Measurements from ENCODE around the gene DERL3. TPM values are rescaled to one million over a fixed set of nuclear protein-coding genes. Genes with fewer than 3 reads are reported as not detected.
"Not testable (repeated sequence)": the region's sequence is repeated elsewhere in the genome, so short reads cannot be mapped to it uniquely, and the experiment has no call there.

The DERL3 gene
- total RNA-seq, 1 experiment from 2014 or later, result 9.8 TPM

DNA sequence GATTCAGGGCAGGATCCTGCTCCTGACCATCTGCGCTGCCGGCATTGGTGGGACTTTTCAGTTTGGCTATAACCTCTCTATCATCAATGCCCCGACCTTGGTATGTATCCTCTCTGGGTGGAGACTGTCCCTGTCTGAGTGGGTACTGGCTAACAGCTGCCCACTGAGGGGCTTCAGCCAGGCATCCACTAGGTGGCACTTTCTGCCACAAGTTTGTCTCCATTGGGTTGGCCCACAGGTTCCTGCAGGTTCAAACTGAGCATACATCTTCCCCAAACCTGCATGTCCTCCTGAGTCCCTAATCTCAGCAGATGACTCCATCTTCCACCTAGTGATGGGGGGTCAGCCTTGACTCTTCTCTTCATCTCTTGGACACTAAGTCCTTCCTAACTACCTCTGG lies 23.3 kb upstream of the DERL3 start:
- DNase-seq, result peak; percentile 71
- H2BK15ac ChIP-seq (ENCODE audit: low read depth, low read length), result no peak overlapping the region
- H3K18ac ChIP-seq (ENCODE audit: insufficient read length, low read depth, low read length), result no peak overlapping the region
- no peaks in the 10 kb centered on the region; a peak in 1 of 5 replicates for H3K9me3 Mint-ChIP-seq
- H3K4me1 ChIP-seq (ENCODE audit: insufficient read depth, low read length), result no peaks in the 10 kb centered on the region
- peaks cover 11 to 14% of the 10 kb centered on the region in 2 experiments for H3K4me1 Mint-ChIP-seq
- no peak overlapping the region for H3T11ph ChIP-seq (ENCODE audit: low read length)
- no peak overlapping the region for H3K4me2 ChIP-seq (ENCODE audit: insufficient read depth, insufficient read length, low read length)
- no peak overlapping the region for H3K14ac ChIP-seq (ENCODE audit: insufficient read depth, low read length)
- no peak overlapping the region for H3K4ac ChIP-seq (ENCODE audit: low read depth, low read length)
- no peaks in the 10 kb centered on the region for H3K27me3 Mint-ChIP-seq (ENCODE audit: low read depth)
- no peaks in the 10 kb centered on the region for H3K9me3 ChIP-seq (ENCODE audit: control insufficient read depth, low read depth, low read length)
- no peak overlapping the region for H3K56ac ChIP-seq (ENCODE audit: insufficient read length, low read depth, low read length)
- H3K9ac ChIP-seq (ENCODE audit: extremely low read depth, insufficient read length, low read length), result no peak overlapping the region
- H2AFZ ChIP-seq (ENCODE audit: low read length), result no peak overlapping the region
- H4K8ac ChIP-seq (replicated peaks; ENCODE audit: insufficient read length, low read depth, low read length), result no peak overlapping the region
- H3K23me2 ChIP-seq (ENCODE audit: insufficient read length, low read depth, low read length, poor library complexity, severe bottlenecking), result peaks cover 8% of the 10 kb centered on the region
- H2BK12ac ChIP-seq (ENCODE audit: insufficient read length, low read depth, low read length), result no peak overlapping the region
- H2BK120ac ChIP-seq (ENCODE audit: low read depth, low read length, poor library complexity, severe bottlenecking), result no peak overlapping the region
- H2BK5ac ChIP-seq (ENCODE audit: insufficient read length, low read length), result no peak overlapping the region
- H3K79me2 ChIP-seq (ENCODE audit: insufficient read depth, low read length), result no peaks in the 10 kb centered on the region
- H3K27ac ChIP-seq (ENCODE audit: insufficient read length, low read depth, low read length), result no peak overlapping the region
- peak overlapping the region in 1 of 2 experiments; percentile 1; a peak in 1 of 5 replicates for H3K4me3 Mint-ChIP-seq
- H2BK20ac ChIP-seq (ENCODE audit: low read depth, low read length, poor library complexity, severe bottlenecking), result no peak overlapping the region
- WGBS (ENCODE audit: extremely low coverage, insufficient read length, low lambda C conversion rate), result no CpG with 5 or more reads among the region's 3 CpGs
- no peak overlapping the region for H3K23ac ChIP-seq (ENCODE audit: insufficient read length, low read depth, low read length)
- H3K27me3 ChIP-seq (ENCODE audit: insufficient read depth, low read length), result no peaks in the 10 kb centered on the region
- TF ChIP-seq, protein P1, sequence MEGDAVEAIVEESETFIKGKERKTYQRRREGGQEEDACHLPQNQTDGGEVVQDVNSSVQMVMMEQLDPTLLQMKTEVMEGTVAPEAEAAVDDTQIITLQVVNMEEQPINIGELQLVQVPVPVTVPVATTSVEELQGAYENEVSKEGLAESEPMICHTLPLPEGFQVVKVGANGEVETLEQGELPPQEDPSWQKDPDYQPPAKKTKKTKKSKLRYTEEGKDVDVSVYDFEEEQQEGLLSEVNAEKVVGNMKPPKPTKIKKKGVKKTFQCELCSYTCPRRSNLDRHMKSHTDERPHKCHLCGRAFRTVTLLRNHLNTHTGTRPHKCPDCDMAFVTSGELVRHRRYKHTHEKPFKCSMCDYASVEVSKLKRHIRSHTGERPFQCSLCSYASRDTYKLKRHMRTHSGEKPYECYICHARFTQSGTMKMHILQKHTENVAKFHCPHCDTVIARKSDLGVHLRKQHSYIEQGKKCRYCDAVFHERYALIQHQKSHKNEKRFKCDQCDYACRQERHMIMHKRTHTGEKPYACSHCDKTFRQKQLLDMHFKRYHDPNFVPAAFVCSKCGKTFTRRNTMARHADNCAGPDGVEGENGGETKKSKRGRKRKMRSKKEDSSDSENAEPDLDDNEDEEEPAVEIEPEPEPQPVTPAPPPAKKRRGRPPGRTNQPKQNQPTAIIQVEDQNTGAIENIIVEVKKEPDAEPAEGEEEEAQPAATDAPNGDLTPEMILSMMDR (conservative IDR thresholded peaks at IDR 0.05), result peak; percentile 78
- peaks cover 8 to 10% (median 9%) of the 10 kb centered on the region in 3 experiments; a peak in 4 of 7 replicates for H3K36me3 Mint-ChIP-seq (ENCODE audit: insufficient read depth in 1 of 3, low read depth in 3 of 3)
- no peak overlapping the region for H3K27ac Mint-ChIP-seq
- H3K79me1 ChIP-seq (ENCODE audit: insufficient read depth, low read depth, low read length, poor library complexity, severe bottlenecking), result no peaks in the 10 kb centered on the region
- no peak overlapping the region for H4K91ac ChIP-seq (ENCODE audit: insufficient read length, low read depth, low read length)
- no peak overlapping the region for H4K5ac ChIP-seq (ENCODE audit: insufficient read length, low read depth, low read length)
- H4K20me1 ChIP-seq (ENCODE audit: control insufficient read depth, insufficient read depth, insufficient read length), result no peaks in the 10 kb centered on the region
- H2AK5ac ChIP-seq (ENCODE audit: insufficient read length, low read length), result no peak overlapping the region

DNA sequence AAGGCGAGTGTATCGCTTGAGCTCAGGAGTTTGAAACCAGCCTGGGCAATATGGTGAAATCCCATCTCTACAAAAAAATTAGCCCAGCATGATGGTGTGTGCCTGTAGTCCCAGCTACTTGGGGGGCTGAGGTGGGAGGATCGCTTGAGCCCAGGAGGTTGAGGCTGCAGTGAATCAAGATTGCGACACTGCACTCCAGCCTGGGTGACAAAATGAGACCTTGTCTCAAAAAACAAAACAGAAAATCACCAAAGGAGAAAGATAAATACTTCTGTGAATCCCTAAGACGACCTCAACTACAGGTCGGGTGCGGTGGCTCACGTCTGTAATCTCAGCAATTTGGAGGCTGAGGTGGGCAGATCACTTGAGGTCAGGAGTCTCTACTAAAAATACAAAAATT lies 21.4 kb upstream of the DERL3 start:
- not testable (repeated sequence) for DNase-seq; H3K9me3 ChIP-seq (ENCODE audit: control insufficient read depth, low read depth, low read length); H3K18ac ChIP-seq (ENCODE audit: insufficient read length, low read depth, low read length); H3K27ac ChIP-seq (ENCODE audit: insufficient read length, low read depth, low read length); H4K8ac ChIP-seq (replicated peaks; ENCODE audit: insufficient read length, low read depth, low read length); H3K9ac ChIP-seq (ENCODE audit: extremely low read depth, insufficient read length, low read length); H3K4me3 Mint-ChIP-seq; H3K4me2 ChIP-seq (ENCODE audit: insufficient read depth, insufficient read length, low read length); H2BK12ac ChIP-seq (ENCODE audit: insufficient read length, low read depth, low read length); H2AK5ac ChIP-seq (ENCODE audit: insufficient read length, low read length); H3K56ac ChIP-seq (ENCODE audit: insufficient read length, low read depth, low read length); H2BK5ac ChIP-seq (ENCODE audit: insufficient read length, low read length); H4K91ac ChIP-seq (ENCODE audit: insufficient read length, low read depth, low read length); H3K36me3 Mint-ChIP-seq (ENCODE audit: insufficient read depth in 1 of 3, low read depth in 3 of 3); H3K27ac Mint-ChIP-seq; H3K23ac ChIP-seq (ENCODE audit: insufficient read length, low read depth, low read length); H3K4me1 ChIP-seq (ENCODE audit: insufficient read depth, low read length); H2BK20ac ChIP-seq (ENCODE audit: low read depth, low read length, poor library complexity, severe bottlenecking); H3K27me3 Mint-ChIP-seq (ENCODE audit: low read depth); H3K27me3 ChIP-seq (ENCODE audit: insufficient read depth, low read length); H2BK15ac ChIP-seq (ENCODE audit: low read depth, low read length); H3K9me3 Mint-ChIP-seq; H3K79me2 ChIP-seq (ENCODE audit: insufficient read depth, low read length); H3T11ph ChIP-seq (ENCODE audit: low read length); H2AFZ ChIP-seq (ENCODE audit: low read length); H3K14ac ChIP-seq (ENCODE audit: insufficient read depth, low read length); H4K20me1 ChIP-seq (ENCODE audit: control insufficient read depth, insufficient read depth, insufficient read length); H3K4ac ChIP-seq (ENCODE audit: low read depth, low read length); H2BK120ac ChIP-seq (ENCODE audit: low read depth, low read length, poor library complexity, severe bottlenecking); H3K79me1 ChIP-seq (ENCODE audit: insufficient read depth, low read depth, low read length, poor library complexity, severe bottlenecking); H4K5ac ChIP-seq (ENCODE audit: insufficient read length, low read depth, low read length)
- peaks cover 14% of the 10 kb centered on the region for H3K23me2 ChIP-seq (ENCODE audit: insufficient read length, low read depth, low read length, poor library complexity, severe bottlenecking)
- peaks cover 20 to 21% of the 10 kb centered on the region in 2 experiments for H3K4me1 Mint-ChIP-seq
- WGBS (ENCODE audit: extremely low coverage, insufficient read length, low lambda C conversion rate), result no CpG with 5 or more reads among the region's 8 CpGs
